HEK293 (cell line): ENCODE data around the gene ZSCAN9.

Experiments
- BCL6B ChIP-seq: fragments of 450-650 bp; formaldehyde crosslinking; IDR thresholded peaks from 2 replicates; pipeline ENCODE4 v1.5.1; 2017; ENCODE audit warnings: missing biosample characterization, missing genetic modification characterization
- GLIS2 ChIP-seq: fragments of 450-650 bp; formaldehyde crosslinking; IDR thresholded peaks from 2 replicates; pipeline ENCODE4 v1.5.1; 2016; ENCODE audit warnings: missing biosample characterization, missing genetic modification characterization
- MZF1 ChIP-seq: fragments of 450-650 bp; formaldehyde crosslinking; IDR thresholded peaks from 2 replicates; pipeline ENCODE4 v1.5.1; 2017; ENCODE audit warnings: missing biosample characterization, missing genetic modification characterization, borderline replicate concordance
- ZBTB11 ChIP-seq: fragments of 450-650 bp; formaldehyde crosslinking; conservative IDR thresholded peaks from 2 replicates; pipeline ENCODE4 v1.5.1; 2016; ENCODE audit warnings: low read depth, missing biosample characterization, missing genetic modification characterization
- ZFP41 ChIP-seq: fragments of 450-650 bp; formaldehyde crosslinking; IDR thresholded peaks from 2 replicates; pipeline ENCODE4 v1.5.1; 2016; ENCODE audit warnings: missing biosample characterization, missing genetic modification characterization, borderline replicate concordance
- ZNF335 ChIP-seq: fragments of 450-650 bp; formaldehyde crosslinking; conservative IDR thresholded peaks from 2 replicates; pipeline ENCODE4 v1.5.1; 2016; ENCODE audit warnings: missing biosample characterization, missing genetic modification characterization
- ZNF354C ChIP-seq: fragments of 450-650 bp; formaldehyde crosslinking; IDR thresholded peaks from 2 replicates; pipeline ENCODE4 v1.5.1; 2016; ENCODE audit warnings: missing biosample characterization, missing genetic modification characterization, low read depth, borderline replicate concordance
- ZNF514 ChIP-seq: fragments of 450-650 bp; formaldehyde crosslinking; IDR thresholded peaks from 2 replicates; pipeline ENCODE4 v1.5.1; 2016; ENCODE audit warnings: missing biosample characterization, missing genetic modification characterization
- ZNF561 ChIP-seq: fragments of 450-650 bp; IDR thresholded peaks from 2 replicates; pipeline ENCODE4 v1.5.1; 2018; ENCODE audit warnings: missing biosample characterization, missing genetic modification characterization, borderline replicate concordance
- ZNF785 ChIP-seq: fragments of 450-650 bp; formaldehyde crosslinking; IDR thresholded peaks from 2 replicates; pipeline ENCODE4 v1.5.1; 2016; ENCODE audit warnings: missing biosample characterization, missing genetic modification characterization
- ZSCAN18 ChIP-seq: fragments of 450-650 bp; formaldehyde crosslinking; IDR thresholded peaks from 2 replicates; pipeline ENCODE4 v1.5.1; 2016; ENCODE audit warnings: missing biosample characterization, missing genetic modification characterization
- ZSCAN23 ChIP-seq: fragments of 450-650 bp; formaldehyde crosslinking; IDR thresholded peaks from 2 replicates; pipeline ENCODE4 v1.5.1; 2016; ENCODE audit warnings: missing biosample characterization, missing genetic modification characterization
- TF ChIP-seq, protein P1 (sequence below): fragments of 450-650 bp; formaldehyde crosslinking; IDR thresholded peaks from 2 replicates; pipeline ENCODE4 v1.5.1; 2017; ENCODE audit warnings: missing biosample characterization, missing genetic modification characterization
- TF ChIP-seq, protein P2 (sequence below): fragments of 450-650 bp; formaldehyde crosslinking; IDR thresholded peaks from 2 replicates; pipeline ENCODE4 v1.5.1; 2016; ENCODE audit warnings: missing biosample characterization, missing genetic modification characterization
- TF ChIP-seq, protein P3 (sequence below): fragments of 450-650 bp; formaldehyde crosslinking; IDR thresholded peaks from 2 replicates; pipeline ENCODE4 v1.5.1; 2016; ENCODE audit warnings: missing biosample characterization, missing genetic modification characterization
- TF ChIP-seq, protein P4 (sequence below): fragments of 450-650 bp; formaldehyde crosslinking; IDR thresholded peaks from 2 replicates; pipeline ENCODE4 v1.5.1; 2017; ENCODE audit warnings: missing biosample characterization, mild to moderate bottlenecking, missing genetic modification characterization, moderate library complexity

Gene ZSCAN9

DNA sequence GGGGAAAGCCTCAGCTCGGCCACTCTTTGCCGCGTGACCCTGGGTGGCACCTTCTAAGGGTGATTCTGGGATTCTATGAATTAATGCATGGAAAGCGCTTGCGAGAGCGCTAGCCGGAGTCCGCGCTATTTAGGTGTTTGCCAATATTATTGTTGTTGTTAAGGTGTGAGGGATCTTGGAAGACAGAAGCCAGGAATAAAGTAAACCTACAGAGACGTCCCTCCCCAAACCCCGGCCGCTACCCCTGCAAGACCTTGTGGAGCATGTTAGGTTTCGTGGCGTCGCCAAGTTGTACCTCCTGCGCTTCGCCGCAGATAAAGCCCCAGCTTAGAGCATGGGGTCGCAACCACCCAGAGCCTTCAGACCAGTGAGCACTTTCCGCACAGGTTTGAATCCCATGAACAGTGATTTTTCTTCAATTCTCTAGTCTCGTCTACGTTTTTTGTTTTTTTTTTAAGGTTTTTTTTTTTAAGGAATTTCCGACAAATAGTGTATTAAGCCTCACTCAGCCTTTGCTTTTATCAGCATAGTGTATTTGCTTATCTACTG, 16.9 kb upstream of the ZSCAN9 start (continued):
- TF ChIP-seq ZNF335 (tag by site-specific recombination), result peak; percentile 88
- TF ChIP-seq ZNF785 (tag by site-specific recombination), result no peak
- no peak for TF ChIP-seq ZNF354C (tag by site-specific recombination)
- no peak for TF ChIP-seq BCL6B (tag by site-specific recombination)
- TF ChIP-seq, protein P1, sequence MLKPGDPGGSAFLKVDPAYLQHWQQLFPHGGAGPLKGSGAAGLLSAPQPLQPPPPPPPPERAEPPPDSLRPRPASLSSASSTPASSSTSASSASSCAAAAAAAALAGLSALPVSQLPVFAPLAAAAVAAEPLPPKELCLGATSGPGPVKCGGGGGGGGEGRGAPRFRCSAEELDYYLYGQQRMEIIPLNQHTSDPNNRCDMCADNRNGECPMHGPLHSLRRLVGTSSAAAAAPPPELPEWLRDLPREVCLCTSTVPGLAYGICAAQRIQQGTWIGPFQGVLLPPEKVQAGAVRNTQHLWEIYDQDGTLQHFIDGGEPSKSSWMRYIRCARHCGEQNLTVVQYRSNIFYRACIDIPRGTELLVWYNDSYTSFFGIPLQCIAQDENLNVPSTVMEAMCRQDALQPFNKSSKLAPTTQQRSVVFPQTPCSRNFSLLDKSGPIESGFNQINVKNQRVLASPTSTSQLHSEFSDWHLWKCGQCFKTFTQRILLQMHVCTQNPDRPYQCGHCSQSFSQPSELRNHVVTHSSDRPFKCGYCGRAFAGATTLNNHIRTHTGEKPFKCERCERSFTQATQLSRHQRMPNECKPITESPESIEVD (tag by site-specific recombination), result no peak
- no peak for TF ChIP-seq ZNF514 (tag by site-specific recombination)
- TF ChIP-seq ZSCAN23 (tag by site-specific recombination), result no peak
- TF ChIP-seq, protein P2, sequence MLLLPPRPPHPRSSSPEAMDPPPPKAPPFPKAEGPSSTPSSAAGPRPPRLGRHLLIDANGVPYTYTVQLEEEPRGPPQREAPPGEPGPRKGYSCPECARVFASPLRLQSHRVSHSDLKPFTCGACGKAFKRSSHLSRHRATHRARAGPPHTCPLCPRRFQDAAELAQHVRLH (tag by site-specific recombination), result 0 out of 2 replicates have a peak, but pooled peaks have one; percentile 27
- TF ChIP-seq, protein P3, sequence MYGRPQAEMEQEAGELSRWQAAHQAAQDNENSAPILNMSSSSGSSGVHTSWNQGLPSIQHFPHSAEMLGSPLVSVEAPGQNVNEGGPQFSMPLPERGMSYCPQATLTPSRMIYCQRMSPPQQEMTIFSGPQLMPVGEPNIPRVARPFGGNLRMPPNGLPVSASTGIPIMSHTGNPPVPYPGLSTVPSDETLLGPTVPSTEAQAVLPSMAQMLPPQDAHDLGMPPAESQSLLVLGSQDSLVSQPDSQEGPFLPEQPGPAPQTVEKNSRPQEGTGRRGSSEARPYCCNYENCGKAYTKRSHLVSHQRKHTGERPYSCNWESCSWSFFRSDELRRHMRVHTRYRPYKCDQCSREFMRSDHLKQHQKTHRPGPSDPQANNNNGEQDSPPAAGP (tag by site-specific recombination), result no peak
- no peak for TF ChIP-seq ZFP41 (tag by site-specific recombination)
- 0 out of 2 replicates have a peak, but pooled peaks have one; percentile 17 for TF ChIP-seq ZBTB11
- TF ChIP-seq, protein P4, sequence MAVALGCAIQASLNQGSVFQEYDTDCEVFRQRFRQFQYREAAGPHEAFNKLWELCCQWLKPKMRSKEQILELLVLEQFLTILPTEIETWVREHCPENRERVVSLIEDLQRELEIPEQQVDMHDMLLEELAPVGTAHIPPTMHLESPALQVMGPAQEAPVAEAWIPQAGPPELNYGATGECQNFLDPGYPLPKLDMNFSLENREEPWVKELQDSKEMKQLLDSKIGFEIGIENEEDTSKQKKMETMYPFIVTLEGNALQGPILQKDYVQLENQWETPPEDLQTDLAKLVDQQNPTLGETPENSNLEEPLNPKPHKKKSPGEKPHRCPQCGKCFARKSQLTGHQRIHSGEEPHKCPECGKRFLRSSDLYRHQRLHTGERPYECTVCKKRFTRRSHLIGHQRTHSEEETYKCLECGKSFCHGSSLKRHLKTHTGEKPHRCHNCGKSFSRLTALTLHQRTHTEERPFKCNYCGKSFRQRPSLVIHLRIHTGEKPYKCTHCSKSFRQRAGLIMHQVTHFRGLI, result no peak
- no peak for TF ChIP-seq ZNF561 (tag by site-specific recombination)
- TF ChIP-seq ZSCAN18 (tag by site-specific recombination), result no peak
- TF ChIP-seq GLIS2 (tag by site-specific recombination), result 0 out of 2 replicates have a peak, but pooled peaks have one; percentile 31
- no peak for TF ChIP-seq MZF1
